GM19025 (cell line): Measurements from ENCODE around the gene FGFR3.

Experiments
- ATAC-seq: cut with Tn5 transposase; IDR thresholded peaks from one replicate; pipeline ENCODE4 v1.9.1; 2021; ENCODE audit warnings: mild to moderate bottlenecking, low read depth, moderate library complexity; ENCODE audit not compliant: unreplicated experiment

Gene FGFR3

DNA sequence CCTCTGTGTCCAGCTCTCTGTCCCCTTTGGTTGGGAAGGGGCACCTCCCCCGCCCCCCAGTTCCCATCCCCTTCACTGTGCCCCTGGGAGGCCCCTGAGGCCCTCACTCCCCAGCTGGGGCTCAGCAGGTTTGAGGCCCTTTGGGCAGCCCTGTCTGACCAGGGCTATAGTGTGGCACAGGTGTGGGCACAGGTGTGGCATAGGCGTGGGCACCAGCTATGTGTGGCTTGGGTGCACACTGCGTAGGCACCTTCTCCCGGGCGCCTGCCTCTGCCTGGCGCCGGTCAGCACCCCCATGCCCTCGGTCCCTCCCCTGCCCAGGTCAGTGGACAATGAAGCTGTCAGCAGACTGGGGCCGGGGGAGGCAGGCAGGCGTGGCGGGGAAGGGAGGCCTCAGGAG is 7.5 kb upstream of the FGFR3 start:
- ATAC-seq, result no peak

DNA sequence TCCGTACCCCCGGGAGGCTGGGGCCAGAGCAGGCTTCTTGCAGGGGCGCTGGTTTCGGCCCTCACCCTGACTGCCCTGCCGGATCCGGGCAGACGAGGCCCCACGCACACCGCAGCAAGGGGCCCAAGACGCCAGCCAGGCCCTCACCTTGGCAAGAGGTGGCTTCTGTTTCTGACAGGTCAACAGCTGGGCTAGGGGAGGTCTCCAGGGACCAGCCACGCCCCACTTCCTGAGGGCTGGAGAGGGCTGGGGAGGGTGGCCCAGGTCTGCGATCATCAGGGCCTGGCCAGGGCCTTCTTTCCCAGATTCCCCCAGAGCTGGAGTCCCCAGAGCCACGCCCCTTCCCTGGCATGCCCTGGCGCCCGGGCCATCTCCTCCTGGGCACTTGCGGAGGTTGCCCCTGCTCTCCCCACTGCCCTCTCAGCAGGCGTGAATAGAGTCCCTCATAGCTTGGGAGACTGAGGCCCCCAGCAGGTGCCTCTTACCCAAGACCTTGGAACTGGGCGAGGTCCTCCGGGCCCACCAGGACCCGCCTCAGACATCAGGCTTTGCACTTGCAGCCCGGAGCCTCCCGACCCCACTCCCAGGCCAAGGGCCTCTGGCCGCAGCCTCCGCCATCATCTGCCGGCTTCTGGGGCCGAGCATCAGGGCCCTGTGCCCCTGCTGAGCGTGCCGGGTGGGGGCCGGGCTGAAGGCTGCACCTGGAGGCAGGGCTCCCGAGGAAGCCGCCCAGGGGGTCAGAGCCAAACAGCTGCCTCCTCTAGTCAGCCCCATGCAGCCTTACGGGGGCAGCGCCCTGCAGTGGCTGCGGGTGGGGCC is 6.3 kb upstream of the FGFR3 start:
- no peak for ATAC-seq

DNA sequence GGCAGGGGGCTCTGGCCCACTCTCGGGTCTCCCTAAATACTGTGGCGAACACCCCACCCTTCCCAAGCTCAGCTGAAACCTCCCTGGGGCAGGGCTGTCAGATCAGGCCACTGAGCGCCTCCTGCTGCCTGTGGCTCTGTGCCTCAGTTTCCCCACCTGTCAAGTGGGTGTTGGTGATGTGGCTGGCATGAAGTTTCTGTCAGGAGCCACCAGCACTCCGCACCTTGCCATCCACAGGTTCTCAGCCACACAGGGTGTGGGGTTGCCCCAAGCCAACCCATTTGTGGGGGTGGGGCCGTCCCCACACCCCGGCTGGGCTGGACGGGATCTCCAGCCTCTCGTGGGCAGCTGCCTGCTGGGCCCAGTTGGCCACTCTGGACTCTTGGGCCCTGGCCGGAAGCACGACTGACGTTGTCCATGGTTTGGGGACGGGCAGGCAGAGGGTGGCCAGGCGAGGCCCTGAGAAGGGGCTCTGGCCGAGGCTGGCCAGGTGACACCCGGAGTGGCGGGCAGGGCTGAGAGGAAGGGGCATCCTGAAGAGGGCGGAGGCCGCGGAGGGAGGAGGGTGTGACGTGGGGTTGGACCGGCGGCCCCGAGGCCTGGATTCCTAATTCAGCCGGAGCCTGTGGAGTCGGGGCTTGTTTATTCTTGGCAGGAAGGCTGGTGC is 5.5 kb upstream of the FGFR3 start:
- ATAC-seq, result no peak

DNA sequence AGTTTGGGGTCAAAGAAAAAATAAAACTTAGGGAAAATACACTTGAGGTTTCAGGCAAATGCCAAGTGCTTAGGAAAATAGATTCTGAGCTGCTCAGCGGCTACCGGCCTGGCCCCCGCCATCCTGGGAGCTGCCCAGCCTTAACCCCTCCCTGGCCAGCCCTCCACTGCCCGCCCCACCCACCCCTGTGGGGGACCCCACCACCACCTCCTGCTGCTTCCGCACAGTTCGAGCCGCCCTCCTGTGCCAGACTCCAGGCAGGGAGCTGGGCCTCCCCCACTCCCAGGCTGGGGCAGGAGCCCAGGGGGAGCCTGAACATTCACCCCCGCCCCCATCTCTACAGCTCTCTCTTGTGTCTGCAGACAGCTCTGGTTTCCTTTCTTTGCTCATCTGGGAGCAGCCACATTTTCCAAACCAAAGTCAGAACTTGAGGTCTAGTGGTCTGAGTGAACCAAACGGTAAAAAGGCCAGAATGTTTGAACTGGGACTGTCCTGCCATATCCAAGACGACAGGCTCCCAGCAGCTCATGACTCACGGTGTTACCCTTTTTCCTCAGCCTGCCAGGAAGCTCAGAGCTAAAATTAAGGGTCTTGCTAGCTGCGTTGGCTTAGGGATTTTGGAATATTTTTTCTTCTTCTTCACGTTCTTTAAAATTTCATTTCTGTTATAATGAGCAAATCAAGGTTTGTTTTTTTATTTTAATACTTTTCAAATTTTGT is 4.7 kb upstream of the FGFR3 start:
- ATAC-seq, result no peak

DNA sequence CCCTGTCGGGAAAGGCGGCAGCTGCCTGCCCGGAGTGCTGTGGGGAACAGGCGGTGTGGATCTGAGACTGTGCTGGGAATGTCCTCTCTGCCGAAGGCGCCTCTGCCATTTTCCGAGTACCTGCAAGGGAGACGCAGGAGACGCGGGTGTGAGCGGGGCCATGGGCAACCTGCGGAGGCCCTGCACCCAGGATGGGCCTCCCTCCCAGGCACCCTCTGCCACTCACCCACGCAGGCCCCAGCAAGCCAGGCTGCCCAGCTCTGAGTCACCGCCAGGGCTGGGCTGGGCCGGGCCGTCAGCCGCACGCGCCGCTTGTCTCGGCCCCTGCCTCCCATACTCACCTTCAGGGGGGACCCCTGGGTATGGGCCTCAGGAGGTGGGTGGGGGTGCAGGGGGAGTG is 3.5 kb upstream of the FGFR3 start:
- ATAC-seq, result no peak

DNA sequence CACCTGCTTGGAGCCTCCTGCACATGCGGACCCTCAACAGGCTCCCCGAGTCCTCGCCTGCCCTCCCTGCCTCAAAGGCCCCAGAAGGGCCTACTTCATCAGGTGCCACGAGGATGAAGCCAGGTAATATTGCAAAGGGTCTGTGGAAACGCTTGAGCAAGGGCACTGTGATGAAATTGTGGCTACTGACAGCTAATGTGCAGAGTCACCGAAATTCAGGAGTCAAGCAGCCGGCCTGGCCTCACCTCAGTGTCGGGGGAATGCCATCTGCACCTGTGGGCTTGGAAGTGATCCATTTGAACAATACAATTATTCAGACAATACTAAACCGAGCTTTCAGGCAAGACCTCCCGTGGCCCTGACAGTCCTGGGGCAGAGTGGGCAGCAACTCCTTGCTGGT is 3.1 kb upstream of the FGFR3 start:
- no peak for ATAC-seq

DNA sequence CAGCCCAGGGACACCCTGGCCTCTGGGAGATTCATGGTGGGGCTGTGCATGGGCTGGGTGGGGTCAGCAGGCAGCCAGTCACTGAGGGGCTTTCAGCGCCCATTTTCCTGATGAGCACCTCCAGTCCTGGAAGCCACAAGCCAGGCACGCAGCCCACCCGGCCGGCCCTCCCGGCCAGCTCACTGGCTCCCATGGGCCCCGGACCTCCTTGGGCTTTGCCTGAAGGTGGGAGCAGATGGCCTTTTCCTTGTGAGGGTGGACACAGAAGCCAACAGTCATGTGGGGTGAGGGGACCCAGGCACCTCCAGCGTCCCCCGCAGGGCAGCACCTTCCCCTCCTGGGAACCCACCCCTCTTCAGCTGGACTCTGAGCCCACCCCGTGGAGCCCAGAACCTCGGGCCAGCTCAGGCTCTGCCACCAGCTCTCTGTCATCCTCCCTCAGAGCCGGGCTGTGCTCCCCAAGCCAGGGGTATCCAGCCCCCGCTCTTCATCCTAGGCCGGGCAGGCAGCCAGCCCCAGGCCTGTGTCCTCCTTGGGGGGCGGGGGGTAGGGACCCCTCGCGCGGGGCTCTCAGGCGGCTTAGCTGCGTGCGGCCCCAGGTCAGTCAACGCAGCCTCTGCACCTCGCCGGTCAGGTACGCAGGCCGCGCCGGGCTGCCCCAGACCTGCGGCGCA is 798 bp upstream of the FGFR3 start:
- no peak for ATAC-seq

DNA sequence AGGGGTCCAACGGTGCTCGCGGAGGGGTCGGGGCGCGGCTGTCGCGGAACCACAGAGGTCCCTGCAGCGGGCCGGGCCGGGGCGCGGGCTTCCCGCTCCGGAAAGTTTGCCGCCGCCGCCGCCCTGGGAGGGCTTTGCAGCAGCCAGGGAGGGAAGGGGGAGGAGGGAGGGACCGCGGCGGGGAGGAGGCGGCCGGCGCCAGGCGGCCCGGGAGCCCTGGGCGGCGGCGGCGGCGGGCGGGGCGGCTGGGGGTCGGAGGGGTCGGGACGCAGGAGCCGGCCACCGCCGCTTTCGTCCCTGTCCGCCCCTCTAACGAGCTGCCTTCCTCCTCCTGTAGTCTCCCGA is 375 bp downstream of the FGFR3 start:
- peak; percentile 22 for ATAC-seq

DNA sequence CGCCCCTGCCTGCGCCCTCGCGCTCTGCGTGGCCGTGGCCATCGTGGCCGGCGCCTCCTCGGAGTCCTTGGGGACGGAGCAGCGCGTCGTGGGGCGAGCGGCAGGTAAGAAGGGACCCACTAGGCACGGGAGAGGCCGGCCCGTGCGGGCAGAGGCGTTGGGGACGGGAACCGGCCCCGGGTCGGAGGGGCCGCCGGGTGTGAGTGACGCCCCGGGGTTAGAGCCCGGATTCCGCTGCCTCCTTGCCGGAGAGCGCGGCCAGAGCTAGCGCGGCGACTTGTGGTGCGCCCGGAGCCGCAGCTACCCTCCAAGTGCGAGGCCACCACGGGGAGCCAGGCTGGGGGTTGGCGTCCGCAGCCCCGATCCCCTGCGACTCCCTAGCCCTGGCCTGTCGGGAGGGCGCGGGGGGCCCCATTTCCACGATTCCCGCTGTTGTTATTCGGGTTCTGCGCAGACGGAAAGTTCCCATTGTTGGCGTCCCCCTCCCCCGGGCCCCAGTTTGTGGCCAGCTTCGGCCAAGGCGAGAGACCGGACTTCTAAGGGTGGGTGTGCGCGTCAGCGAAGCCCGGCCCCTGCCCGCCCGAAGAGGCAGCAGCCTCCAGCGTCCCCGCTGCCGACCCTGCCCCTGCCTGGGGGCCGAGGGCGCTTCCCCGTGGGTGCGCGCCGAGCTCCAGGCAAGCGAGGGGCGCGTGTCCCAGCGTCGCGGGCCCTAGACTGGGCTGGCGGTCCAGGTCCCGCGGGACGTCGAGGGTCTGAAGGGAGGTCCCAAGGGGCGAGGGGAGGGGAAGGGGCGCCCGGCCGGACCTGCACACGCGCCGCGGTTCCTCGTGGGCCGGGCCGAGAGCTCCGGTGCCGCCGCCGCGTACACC is 1.1 kb downstream of the FGFR3 start:
- no peak for ATAC-seq

DNA sequence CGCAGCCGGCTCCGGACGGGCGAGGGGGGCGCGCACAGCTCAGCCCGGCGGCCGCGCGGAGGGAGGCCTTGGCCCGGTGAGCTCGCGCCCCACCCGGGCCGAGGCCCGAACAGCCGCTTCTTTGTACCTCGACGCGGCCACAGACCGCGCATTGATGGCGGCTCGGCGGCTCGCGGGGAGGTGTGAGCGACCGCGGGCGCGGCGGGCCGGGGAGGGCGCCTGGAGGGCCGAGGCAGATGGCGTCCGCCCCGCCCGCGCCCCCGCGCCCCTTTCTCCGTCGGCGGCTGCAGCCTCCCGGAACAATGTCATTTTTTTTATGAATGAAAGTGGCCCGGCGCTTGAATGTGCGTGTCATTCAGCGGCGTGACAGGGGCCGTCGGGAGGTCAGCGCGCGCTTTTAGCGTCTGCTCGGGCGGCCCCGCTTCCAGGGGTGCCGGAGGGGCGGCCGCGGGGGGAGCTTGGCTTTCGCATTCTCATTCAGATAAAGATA is 1.8 kb downstream of the FGFR3 start:
- ATAC-seq, result no peak

DNA sequence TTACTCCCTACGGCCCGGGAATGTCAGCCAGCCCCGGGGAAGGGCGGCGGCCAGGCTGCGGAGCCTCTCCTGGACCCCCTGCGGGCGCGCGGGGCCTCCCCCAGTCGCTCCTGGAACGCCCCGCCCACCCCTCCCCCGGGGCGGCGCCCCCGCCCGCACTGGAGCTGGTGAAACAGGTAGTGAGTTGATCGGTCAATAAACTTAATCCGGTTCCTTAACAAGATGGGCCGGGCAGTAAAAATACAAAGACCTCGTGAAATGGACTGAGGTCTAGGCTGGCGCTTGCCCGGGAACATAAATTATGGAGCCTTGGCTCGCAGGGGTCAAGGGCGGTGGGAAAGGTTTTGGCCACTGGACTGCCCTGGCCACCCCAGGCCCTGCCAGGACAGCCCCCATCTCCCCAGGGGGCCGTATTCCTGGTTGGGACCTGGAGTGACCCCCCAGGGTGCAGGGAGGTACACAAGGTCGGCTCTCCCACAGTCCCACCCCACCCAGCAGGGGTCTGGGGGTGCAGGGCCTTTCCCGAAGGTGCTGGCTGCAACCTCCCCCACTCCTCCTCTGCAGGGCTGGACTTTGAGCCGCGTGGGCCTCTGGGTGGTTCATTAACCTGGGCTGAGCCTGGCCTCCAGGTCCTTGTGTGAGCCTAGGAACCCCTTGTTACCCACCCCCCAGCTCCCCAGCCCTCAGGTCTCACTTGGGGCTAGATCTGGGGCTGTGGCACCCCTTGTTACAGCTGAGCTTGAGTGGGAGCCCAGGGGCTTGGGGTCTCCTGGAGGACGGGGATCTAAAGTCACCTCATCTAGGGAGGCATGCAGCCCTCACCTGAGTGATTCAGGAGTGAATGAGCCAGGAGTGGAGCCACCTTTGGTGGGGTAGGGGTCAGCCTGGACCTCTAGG is 2.5 kb downstream of the FGFR3 start:
- ATAC-seq, result no peak

DNA sequence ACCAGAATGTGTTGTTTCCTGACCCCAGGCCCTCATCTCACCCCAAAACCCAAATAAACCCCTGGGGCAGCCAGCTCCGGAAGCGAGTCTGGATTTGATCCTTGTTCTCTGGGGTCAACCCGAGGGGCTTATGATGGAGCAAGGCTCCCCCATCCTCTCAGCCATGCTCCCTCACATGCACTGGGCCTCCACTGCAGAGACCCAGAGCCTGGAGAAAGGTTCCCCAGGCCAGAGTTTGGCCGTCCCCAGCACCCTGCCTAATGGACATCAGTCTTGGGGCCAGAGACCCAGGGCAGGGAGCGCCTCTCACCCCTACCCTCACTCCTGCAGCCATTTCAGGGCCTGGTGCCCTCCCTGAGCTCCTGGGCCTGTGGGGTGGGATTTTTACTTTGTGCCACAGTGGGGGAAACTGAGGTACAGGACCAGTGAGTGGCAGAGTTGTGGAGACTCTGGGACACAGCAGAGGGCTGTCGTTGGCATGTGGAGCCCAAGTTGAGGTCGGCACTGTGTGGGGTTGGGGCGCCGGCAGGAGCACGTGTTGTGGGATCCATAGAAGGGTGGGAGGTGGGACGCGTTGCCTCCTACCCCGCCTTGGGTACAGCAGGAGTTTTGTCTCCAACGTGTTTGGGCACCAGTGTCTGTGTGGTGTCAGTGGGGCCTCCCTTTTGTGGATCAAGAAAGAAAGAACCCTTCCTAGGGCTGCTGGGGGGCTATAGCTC is 3.6 kb downstream of the FGFR3 start:
- no peak for ATAC-seq

DNA sequence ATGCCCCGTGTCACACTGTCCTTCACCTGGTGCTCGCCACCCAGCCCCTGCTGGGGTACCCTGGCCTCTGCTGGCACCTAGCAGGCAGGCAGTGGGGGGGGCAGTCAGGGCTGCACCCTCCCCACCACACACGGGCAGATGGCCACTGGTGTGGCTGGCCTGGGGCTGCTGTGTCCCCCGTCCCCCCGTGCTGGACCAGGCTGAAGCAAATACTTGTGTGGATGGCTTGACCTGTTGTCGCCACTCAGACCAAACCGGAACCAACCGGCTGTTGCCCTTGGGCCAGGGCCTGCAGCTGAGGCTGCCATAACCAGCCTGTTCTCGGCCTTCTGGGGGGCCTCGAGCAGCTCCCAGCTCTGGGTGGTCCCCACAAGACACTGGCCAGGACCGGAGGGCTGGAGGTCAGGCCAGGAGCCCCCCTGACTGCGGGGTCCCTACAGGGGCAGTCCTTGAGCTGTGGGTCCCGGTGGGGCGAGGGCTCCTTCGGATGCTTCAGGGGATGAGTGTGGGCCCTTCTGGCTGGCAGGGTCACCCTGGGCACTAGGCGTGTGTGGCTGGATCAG is 4.3 kb downstream of the FGFR3 start:
- no peak for ATAC-seq

DNA sequence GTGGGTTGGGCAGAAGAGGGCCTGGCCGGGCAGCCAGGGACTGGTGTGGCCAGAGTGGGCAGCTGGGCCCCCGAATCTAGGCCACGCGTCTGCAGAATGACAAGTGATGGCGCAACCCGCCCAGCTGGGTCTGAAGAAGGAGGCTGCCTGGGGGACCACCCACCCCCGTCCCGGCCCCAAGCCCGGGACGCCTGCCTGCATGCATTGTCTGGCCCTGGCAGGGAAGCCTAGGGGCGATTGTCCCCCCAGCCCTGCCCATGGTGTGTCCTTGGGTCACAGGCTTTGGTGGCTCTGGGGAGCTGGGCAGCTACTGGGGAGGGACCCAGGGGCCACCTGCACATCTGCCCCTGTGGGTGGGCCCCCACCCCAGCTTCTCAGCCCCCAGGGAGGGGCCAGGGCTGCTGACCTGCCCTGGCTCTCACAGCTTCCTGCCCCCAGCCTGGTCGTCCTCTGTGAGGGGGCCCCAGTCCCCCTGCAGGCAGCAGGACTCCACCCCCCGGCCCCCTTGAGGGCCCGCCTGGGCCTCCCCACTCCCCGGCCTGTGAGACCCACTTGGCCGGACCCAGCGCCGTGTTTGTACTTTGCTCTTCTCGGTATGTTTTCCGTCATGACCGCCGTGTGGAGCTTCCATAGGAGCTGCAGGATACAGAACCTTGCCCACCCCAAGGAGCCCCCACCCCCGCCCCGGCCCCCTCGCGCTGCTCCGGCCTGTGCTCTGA is 4.9 kb downstream of the FGFR3 start:
- no peak for ATAC-seq

DNA sequence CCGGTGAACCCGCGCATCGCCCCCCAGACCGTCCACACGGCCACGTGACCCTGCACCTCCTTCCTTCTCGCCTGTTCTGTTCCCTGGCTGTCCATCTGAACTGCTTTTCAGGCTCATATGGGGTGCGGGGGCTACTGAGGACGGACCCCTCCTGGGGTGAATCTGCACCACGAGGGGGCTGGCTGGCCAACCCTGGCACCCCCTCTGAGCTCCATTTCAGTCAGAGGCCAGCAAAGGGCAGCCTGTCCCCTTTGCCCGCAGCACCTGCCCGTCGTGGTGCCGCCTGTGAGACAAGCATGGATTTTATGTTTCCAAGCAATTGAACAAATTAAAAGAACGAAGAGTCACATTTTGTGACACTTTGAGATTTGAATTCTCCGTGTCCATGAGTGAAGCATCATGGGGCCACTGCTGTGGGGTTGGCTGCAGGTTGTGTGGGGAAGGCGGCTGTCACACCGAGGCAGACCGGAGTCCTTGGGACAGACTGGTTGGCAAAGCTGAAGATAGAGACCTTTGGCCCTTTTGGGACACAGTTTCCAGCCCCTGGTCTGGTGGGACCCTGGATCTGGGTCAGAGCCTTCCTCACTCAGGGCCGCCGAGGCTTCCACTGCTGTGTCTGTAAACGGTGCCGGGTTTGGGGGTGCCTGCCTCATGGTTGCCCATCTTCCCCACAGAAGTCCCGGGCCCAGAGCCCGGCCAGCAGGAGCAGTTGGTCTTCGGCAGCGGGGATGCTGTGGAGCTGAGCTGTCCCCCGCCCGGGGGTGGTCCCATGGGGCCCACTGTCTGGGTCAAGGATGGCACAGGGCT is 5.7 kb downstream of the FGFR3 start:
- ATAC-seq, result no peak
